Uterus (tissue), 4 donors: Measurements from ENCODE around the gene TICAM2. TPM values are rescaled to one million over a fixed set of nuclear protein-coding genes. Genes with fewer than 3 reads are reported as not detected.

Experiments used
- DNase-seq, 2 donors: peaks; one replicate each; pipeline ENCODE4 v3.0.0-alpha.2; 2019 to 2020
- H3K27ac ChIP-seq, 2 donors: fragments of 200-600 bp; sonication (generic); 1 replicate in 1 of 2; 2 replicates in 1 of 2; pipeline ENCODE4 v1.5.1; 2016 to 2018
- H3K27me3 ChIP-seq, 2 donors: fragments of 200-600 bp; sonication (generic); one replicate each; pipeline ENCODE4 v1.5.1; 2018 to 2019; ENCODE audit warnings: control low read depth in 1 of 2
- H3K36me3 ChIP-seq, 2 donors: fragments of 200-600 bp; sonication (generic); one replicate each; pipeline ENCODE4 v1.5.1; 2019; ENCODE audit warnings: control low read depth in 1 of 2
- H3K4me1 ChIP-seq, 2 donors: fragments of 200-600 bp; sonication (generic); one replicate each; pipeline ENCODE4 v1.5.1; 2018 to 2019; ENCODE audit warnings: control low read depth in 1 of 2
- H3K4me3 ChIP-seq, 2 donors: fragments of 200-600 bp; sonication (generic); 1 replicate in 1 of 2; 2 replicates in 1 of 2; pipeline ENCODE4 v1.5.1; 2018 to 2019; ENCODE audit warnings: mild to moderate bottlenecking in 1 of 2
- H3K9me3 ChIP-seq, 2 donors: fragments of 200-600 bp; sonication (generic); one replicate each; pipeline ENCODE4 v1.5.1; 2019; ENCODE audit warnings: control low read depth in 1 of 2
- POLR2A ChIP-seq, 2 donors: fragments of 450-650 bp; IDR thresholded peaks; one replicate each; pipeline ENCODE4 v1.6.1; 2016; ENCODE audit warnings: antibody characterized with exemption in 2 of 2, mild to moderate bottlenecking in 1 of 2, moderate library complexity in 1 of 2
- intact Hi-C: fragments of 100-400 bp; cut with DNase I; formaldehyde crosslinking; loops from one replicate; pipeline ENCODE4 v1.15.1; 2023; ENCODE audit warnings: low total_unique reads
- total RNA-seq, 4 donors: library from RNA; depleted of rRNA in 3 of 4; stranded (reverse); fragments of >200 nt in 3 of 4; gene quantifications; one replicate each; pipeline versions ENCODE4 v1.1.0 to v1.2.4, GENCODE V29; 2014 to 2023
- TF ChIP-seq, protein P1 (sequence below), 4 experiments: fragments of 200-600 bp in 2 of 4; fragments of 450-650 bp in 2 of 4; sonication (generic) in 2 of 4; IDR thresholded peaks; one replicate each; pipeline ENCODE4 v1.5.1; 2016 to 2019; ENCODE audit warnings: antibody characterized with exemption in 4 of 4, mild to moderate bottlenecking in 2 of 4, moderate library complexity in 1 of 4
- donor health status: DM: yes; HTN: yes; CAD: no.

TICAM2 gene
- total RNA-seq, 4 donors from 2014 or later = 5.4 to 14.0 (median 13.5) TPM; not detected in 1

DNA sequence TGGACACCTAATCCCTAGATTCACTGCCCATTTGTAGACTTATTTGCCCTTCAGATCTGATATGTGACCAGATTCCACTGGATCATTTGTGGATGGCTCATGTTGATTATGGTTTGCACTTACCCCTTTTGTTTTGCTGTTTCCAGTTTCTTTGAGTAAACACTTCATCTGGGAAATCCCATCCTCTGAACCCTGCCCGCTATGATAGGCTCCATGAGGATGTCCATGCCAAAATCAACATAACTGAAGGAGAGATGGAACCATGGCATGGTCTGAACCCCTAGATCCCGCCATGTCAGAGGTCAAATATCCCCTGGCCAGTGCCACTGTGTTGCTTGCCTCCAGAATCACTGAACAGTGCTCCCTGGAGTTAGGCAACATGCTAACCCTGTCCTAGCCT is 46.0 kb downstream of the TICAM2 start:
- no peaks in the 10 kb centered on the region for H3K27me3 ChIP-seq
- no peaks in the 10 kb centered on the region for H3K36me3 ChIP-seq
- no peaks in the 10 kb centered on the region for H3K4me1 ChIP-seq
- intact Hi-C loops = no loop called here
- no peak overlapping the region for H3K4me3 ChIP-seq
- no peak overlapping the region for H3K27ac ChIP-seq
- TF ChIP-seq, protein P1, sequence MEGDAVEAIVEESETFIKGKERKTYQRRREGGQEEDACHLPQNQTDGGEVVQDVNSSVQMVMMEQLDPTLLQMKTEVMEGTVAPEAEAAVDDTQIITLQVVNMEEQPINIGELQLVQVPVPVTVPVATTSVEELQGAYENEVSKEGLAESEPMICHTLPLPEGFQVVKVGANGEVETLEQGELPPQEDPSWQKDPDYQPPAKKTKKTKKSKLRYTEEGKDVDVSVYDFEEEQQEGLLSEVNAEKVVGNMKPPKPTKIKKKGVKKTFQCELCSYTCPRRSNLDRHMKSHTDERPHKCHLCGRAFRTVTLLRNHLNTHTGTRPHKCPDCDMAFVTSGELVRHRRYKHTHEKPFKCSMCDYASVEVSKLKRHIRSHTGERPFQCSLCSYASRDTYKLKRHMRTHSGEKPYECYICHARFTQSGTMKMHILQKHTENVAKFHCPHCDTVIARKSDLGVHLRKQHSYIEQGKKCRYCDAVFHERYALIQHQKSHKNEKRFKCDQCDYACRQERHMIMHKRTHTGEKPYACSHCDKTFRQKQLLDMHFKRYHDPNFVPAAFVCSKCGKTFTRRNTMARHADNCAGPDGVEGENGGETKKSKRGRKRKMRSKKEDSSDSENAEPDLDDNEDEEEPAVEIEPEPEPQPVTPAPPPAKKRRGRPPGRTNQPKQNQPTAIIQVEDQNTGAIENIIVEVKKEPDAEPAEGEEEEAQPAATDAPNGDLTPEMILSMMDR (IDR thresholded peaks at IDR 0.05) = no peak
- no peak for TF ChIP-seq POLR2A (IDR thresholded peaks at IDR 0.05)
- DNase-seq = no peak
- no peaks in the 10 kb centered on the region for H3K9me3 ChIP-seq

DNA sequence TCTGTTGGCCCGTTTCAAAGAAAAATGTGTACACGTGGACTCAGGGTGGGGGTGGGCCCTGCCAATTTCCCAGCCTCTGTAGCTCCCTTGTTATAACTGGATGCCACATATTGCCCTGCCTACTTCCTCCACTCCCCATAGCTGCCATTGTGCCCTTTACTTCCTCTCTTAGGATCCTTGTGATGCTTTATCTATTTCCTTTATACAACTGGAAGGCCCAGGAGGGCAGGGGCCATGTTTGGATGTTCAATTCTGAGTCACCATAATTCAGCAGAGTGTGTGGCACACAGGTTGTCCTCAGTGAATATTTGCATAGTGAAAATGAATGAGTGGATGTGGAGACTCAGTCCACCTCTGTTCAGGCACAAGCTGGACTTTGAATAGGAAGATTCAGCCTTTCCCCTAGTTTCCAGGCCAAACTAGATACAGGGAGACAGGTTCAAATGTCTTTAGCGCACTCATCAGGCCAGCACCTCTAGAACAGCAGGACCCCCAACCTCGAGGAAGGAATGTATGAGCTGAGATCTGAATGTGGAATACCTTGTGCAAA is 47.1 kb downstream of the TICAM2 start:
- Histone ChIP-seq H3K4me3 (no peak overlapping the region), H3K9me3 (no peaks in the 10 kb centered on the region), H3K4me1 (no peaks in the 10 kb centered on the region), H3K36me3 (no peaks in the 10 kb centered on the region), H3K27ac (no peak overlapping the region), H3K27me3 (no peaks in the 10 kb centered on the region)
- intact Hi-C loops = no loop called here
- TF ChIP-seq, protein P1 (IDR thresholded peaks at IDR 0.05) = no peak
- no peak for TF ChIP-seq POLR2A (IDR thresholded peaks at IDR 0.05)
- no peak for DNase-seq

DNA sequence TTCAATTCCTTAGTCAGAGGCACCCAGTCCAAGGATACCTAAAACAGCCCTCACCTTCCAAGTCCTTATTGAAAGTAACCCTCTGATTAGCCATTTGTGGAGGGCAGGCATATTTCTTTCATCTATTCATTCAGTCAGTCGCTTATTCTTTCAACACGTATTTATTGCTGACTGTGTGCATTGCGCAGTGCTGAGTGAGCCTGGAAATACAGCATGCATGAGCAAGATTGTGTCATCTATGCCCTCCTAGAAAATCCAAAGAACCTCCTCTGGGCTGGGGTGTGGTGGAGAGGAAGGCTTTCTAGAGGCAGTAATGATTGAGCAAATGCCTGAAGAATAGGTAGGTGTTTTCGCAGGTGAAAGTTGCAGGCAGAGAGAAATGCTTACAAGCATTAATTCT is 49.2 kb downstream of the TICAM2 start:
- no peaks in the 10 kb centered on the region for H3K27me3 ChIP-seq
- no peaks in the 10 kb centered on the region for H3K9me3 ChIP-seq
- TF ChIP-seq POLR2A (IDR thresholded peaks at IDR 0.05) = no peak
- H3K36me3 ChIP-seq = no peaks in the 10 kb centered on the region
- no peak overlapping the region for H3K27ac ChIP-seq
- intact Hi-C loops = no loop called here
- no peak overlapping the region for H3K4me3 ChIP-seq
- no peaks in the 10 kb centered on the region for H3K4me1 ChIP-seq
- no peak for DNase-seq

DNA sequence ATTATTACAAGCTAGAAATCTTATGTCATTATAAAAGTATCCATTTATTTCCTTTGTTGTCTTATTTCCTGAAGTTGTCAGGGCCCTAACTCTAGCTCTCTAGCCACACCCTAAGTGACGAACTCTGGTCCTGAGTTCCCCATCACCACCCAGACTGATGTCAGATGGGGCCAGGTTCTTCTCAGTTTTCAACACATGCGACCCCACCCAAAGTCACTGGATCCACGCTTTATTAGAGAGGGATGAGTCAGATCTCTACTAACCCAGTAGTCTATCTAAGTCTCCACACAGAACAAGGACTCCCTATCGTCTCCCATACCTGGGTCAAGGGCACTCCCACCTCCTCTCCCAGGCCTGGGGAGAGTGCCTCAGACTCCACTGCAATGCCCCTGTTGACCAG is 50.9 kb downstream of the TICAM2 start:
- Histone ChIP-seq H3K27ac (no peak overlapping the region), H3K4me3 (no peak overlapping the region), H3K4me1 (no peaks in the 10 kb centered on the region), H3K27me3 (no peaks in the 10 kb centered on the region), H3K36me3 (no peaks in the 10 kb centered on the region), H3K9me3 (no peaks in the 10 kb centered on the region)
- TF ChIP-seq, protein P1 (IDR thresholded peaks at IDR 0.05) = no peak
- TF ChIP-seq POLR2A (IDR thresholded peaks at IDR 0.05) = no peak
- DNase-seq = no peak
- intact Hi-C loops = no loop called here

DNA sequence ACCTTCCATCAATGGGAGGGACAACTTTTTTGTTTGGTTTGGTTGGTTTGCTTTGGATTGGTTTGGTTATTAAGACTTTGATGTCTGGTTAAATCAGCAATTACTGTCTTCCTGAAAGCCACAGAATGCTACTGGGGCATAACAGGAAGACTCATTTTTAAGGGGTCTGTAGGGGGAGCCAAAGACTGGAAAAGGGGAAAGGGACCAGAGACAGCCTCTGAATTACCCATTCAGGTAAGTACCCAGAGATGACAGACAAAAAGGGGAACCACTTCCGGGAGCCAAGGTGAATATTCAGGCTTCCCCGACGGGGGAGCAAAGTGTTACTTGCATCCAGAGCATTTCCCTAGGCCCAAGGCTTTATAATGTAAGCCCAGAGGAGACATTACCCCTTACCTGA is 53.1 kb downstream of the TICAM2 start:
- H3K27ac ChIP-seq = no peak overlapping the region
- H3K27me3 ChIP-seq = no peaks in the 10 kb centered on the region
- TF ChIP-seq POLR2A (IDR thresholded peaks at IDR 0.05) = no peak
- TF ChIP-seq, protein P1 (IDR thresholded peaks at IDR 0.05) = no peak
- no peak overlapping the region for H3K4me3 ChIP-seq
- intact Hi-C loops = no loop called here
- no peaks in the 10 kb centered on the region for H3K4me1 ChIP-seq
- peaks cover 0 to 8% of the 10 kb centered on the region in 2 donors for H3K9me3 ChIP-seq
- H3K36me3 ChIP-seq = no peaks in the 10 kb centered on the region
- DNase-seq = no peak

DNA sequence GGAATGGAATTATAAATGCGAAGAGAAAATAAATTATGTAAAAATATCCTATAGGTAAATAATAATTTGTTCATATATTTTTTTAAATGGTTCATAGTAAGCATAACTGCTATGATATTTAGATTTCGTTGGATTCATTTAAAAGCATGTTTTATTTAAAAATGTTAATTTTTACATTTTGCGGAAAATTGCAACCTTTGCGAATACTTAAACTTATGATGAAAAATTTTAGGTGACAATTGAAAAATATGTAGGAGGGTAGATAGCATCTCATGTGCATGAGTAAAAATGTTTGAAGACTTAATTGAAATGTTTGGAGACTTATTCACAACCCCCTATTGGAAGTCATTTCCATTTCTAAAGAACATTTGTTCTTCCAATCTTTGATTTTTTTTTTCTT is 53.6 kb downstream of the TICAM2 start:
- intact Hi-C loops = no loop called here
- no peaks in the 10 kb centered on the region for H3K4me1 ChIP-seq
- TF ChIP-seq, protein P1 (IDR thresholded peaks at IDR 0.05) = no peak
- no peak for TF ChIP-seq POLR2A (IDR thresholded peaks at IDR 0.05)

More for the DNA sequence above, 53.6 kb downstream of the TICAM2 start:
- H3K4me3 ChIP-seq = no peak overlapping the region
- H3K27ac ChIP-seq = no peak overlapping the region
- no peaks in the 10 kb centered on the region for H3K27me3 ChIP-seq
- H3K36me3 ChIP-seq = no peaks in the 10 kb centered on the region
- H3K9me3 ChIP-seq = peaks cover 0 to 8% of the 10 kb centered on the region in 2 donors
- DNase-seq = no peak
